ENCODE data around the gene HINT3. TPM values are rescaled to one million over a fixed set of nuclear protein-coding genes. Genes with fewer than 3 reads are reported as not detected.

Gene HINT3
- total and polyA plus RNA-seq, 4 donors = 5.6 to 17.4 (median 10.6) TPM

Small RNA genes within 50 kb of the gene (small RNA-seq; reads per million reads assigned to genes)
- gene RNA5SP216 = not detected

Other genes starting within 250 kb of the HINT3 start
- 1 to 10 TPM; 1.0 to 1.4 TPM for gene HEY2, start 207.1 kb upstream of the HINT3 start, total RNA-seq
- 1 to 10 TPM; 1.4 to 2.0 TPM for gene HEY2, start 207.1 kb upstream of the HINT3 start, polyA plus RNA-seq
- gene NCOA7, start 165.8 kb upstream of the HINT3 start, total RNA-seq = 10 to 100 TPM; 21.7 to 40.9 TPM
- 10 to 100 TPM in 1 of 2 donors, 1 to 10 TPM in 1; 8.6 to 13.4 TPM for gene NCOA7, start 165.8 kb upstream of the HINT3 start, polyA plus RNA-seq
- 10 to 100 TPM in 1 of 2 donors, 1 to 10 TPM in 1; 9.9 to 82.3 TPM for gene TRMT11, start 29.8 kb downstream of the HINT3 start, total RNA-seq
- 10 to 100 TPM; 10.3 to 24.1 TPM for gene TRMT11, start 29.8 kb downstream of the HINT3 start, polyA plus RNA-seq